Chondrocyte (in vitro differentiated cells): ENCODE measurements around the gene DNAJB5. TPM values are rescaled to one million over a fixed set of nuclear protein-coding genes. Genes with fewer than 3 reads are reported as not detected.
"Not testable (repeated sequence)": the region's sequence is repeated elsewhere in the genome, so short reads cannot be mapped to it uniquely, and the experiment has no call there.

Source experiments
- DNase-seq: peaks from one replicate; pipeline ENCODE4 v3.0.0; 2021; ENCODE audit warnings: mixed read lengths, low spot score
- H3K27ac Mint-ChIP-seq: one replicate; pipeline ENCODE4 v1.8.0; 2021; ENCODE audit warnings: mild to moderate bottlenecking, moderate library complexity, mixed read lengths; ENCODE audit not compliant: unreplicated experiment
- H3K27me3 Mint-ChIP-seq: 2 replicates; pipeline ENCODE4 v1.8.0; 2021; ENCODE audit warnings: low read depth, mixed read lengths
- H3K36me3 Mint-ChIP-seq: 2 replicates; pipeline ENCODE4 v1.8.0; 2021; ENCODE audit warnings: low read depth, mixed read lengths
- H3K4me1 Mint-ChIP-seq: 2 replicates; pipeline ENCODE4 v1.8.0; 2021; ENCODE audit warnings: low read depth, mild to moderate bottlenecking, mixed read lengths
- H3K4me3 Mint-ChIP-seq: one replicate; pipeline ENCODE4 v1.8.0; 2021; ENCODE audit warnings: mild to moderate bottlenecking, moderate library complexity, mixed read lengths; ENCODE audit not compliant: unreplicated experiment
- H3K9me3 Mint-ChIP-seq: 2 replicates; pipeline ENCODE4 v1.8.0; 2021; ENCODE audit warnings: low read depth, mixed read lengths
- CTCF ChIP-seq: fragments of 200-600 bp; sonication (generic); IDR thresholded peaks from 2 replicates; pipeline ENCODE4 v1.5.0; 2021; ENCODE audit warnings: antibody characterized with exemption, mild to moderate bottlenecking, moderate library complexity
- total RNA-seq: library from RNA; stranded (reverse); gene quantifications from 3 replicates; pipeline ENCODE4 v1.2.1, GENCODE V29; 2021

DNAJB5 gene
- total RNA-seq, 1 donor from 2014 or later: 15.2 TPM

- no peak overlapping the region for H3K27ac Mint-ChIP-seq
- H3K9me3 Mint-ChIP-seq: no peaks in the 10 kb centered on the region
- no peak for DNase-seq
- no peak overlapping the region for H3K4me3 Mint-ChIP-seq
- peaks cover 10% of the 10 kb centered on the region for H3K36me3 Mint-ChIP-seq
- peaks cover 11% of the 10 kb centered on the region for H3K4me1 Mint-ChIP-seq
- no peak for TF ChIP-seq CTCF
- no peaks in the 10 kb centered on the region for H3K27me3 Mint-ChIP-seq
Measured at GRCh38 chr9:35000535-35001284, 11.2 kb downstream of the DNAJB5 start.

- H3K27me3 Mint-ChIP-seq: no peaks in the 10 kb centered on the region
Measured at GRCh38 chr9:35001285-35001677, 11.7 kb downstream of the DNAJB5 start.

GRCh38 chr9:35001803-35002502 lies 12.4 kb downstream of the DNAJB5 start:
- Mint-ChIP-seq H3K9me3 (no peaks in the 10 kb centered on the region), H3K4me1 (peaks cover 8% of the 10 kb centered on the region), H3K36me3 (peaks cover 12% of the 10 kb centered on the region), H3K27ac (no peak overlapping the region), H3K27me3 (no peaks in the 10 kb centered on the region), H3K4me3 (no peak overlapping the region)
- no peak for DNase-seq
- TF ChIP-seq CTCF: no peak

More at GRCh38 chr9:35001285-35001677, 11.7 kb downstream of the DNAJB5 start:
- Mint-ChIP-seq H3K36me3 (peaks cover 12% of the 10 kb centered on the region), H3K9me3 (no peaks in the 10 kb centered on the region), H3K4me3 (no peak overlapping the region), H3K4me1 (peaks cover 10% of the 10 kb centered on the region), H3K27ac (no peak overlapping the region)
- no peak for TF ChIP-seq CTCF
- no peak for DNase-seq

- no peak for DNase-seq
- Mint-ChIP-seq H3K27ac (no peak overlapping the region), H3K4me3 (no peak overlapping the region), H3K36me3 (peaks cover 14% of the 10 kb centered on the region), H3K27me3 (no peaks in the 10 kb centered on the region), H3K4me1 (peaks cover 4% of the 10 kb centered on the region), H3K9me3 (no peaks in the 10 kb centered on the region)
- no peak for TF ChIP-seq CTCF
Measured at GRCh38 chr9:35002623-35003022, 13.1 kb downstream of the DNAJB5 start.

- H3K36me3 Mint-ChIP-seq: peaks cover 22% of the 10 kb centered on the region
Measured at GRCh38 chr9:35004299-35004698, 14.8 kb downstream of the DNAJB5 start.

More at GRCh38 chr9:35004299-35004698, 14.8 kb downstream of the DNAJB5 start:
- not testable (repeated sequence) for H3K9me3 Mint-ChIP-seq, H3K27ac Mint-ChIP-seq, H3K4me1 Mint-ChIP-seq, H3K27me3 Mint-ChIP-seq, DNase-seq, H3K4me3 Mint-ChIP-seq
